HEK293 (cell line): ENCODE measurements around the gene CTDSPL2.

ENCODE experiments used
- BCL11B ChIP-seq: fragments of 450-650 bp; formaldehyde crosslinking; IDR thresholded peaks from 2 replicates; pipeline ENCODE4 v1.5.1; 2016; ENCODE audit warnings: low read depth, missing biosample characterization, missing genetic modification characterization
- BCL6B ChIP-seq: fragments of 450-650 bp; formaldehyde crosslinking; IDR thresholded peaks from 2 replicates; pipeline ENCODE4 v1.5.1; 2017; ENCODE audit warnings: missing biosample characterization, missing genetic modification characterization
- CTCF ChIP-seq: fragments of 450-650 bp; formaldehyde crosslinking; IDR thresholded peaks from 2 replicates; pipeline ENCODE4 v1.5.1; 2016; ENCODE audit warnings: missing biosample characterization, missing genetic modification characterization
- KLF8 ChIP-seq: fragments of 450-650 bp; formaldehyde crosslinking; IDR thresholded peaks from 2 replicates; pipeline ENCODE4 v1.5.1; 2016; ENCODE audit warnings: missing biosample characterization, missing genetic modification characterization
- MEIS1 ChIP-seq: sonication (generic); formaldehyde crosslinking; IDR thresholded peaks from 2 replicates; pipeline ENCODE4 v1.8.1; 2022; ENCODE audit warnings: missing genetic modification reagents, mild to moderate bottlenecking, borderline replicate concordance
- PBX3 ChIP-seq: sonication (generic); formaldehyde crosslinking; IDR thresholded peaks from 2 replicates; pipeline ENCODE4 v1.8.1; 2022; ENCODE audit warnings: mild to moderate bottlenecking, moderate library complexity, missing genetic modification reagents
- PRDM4 ChIP-seq: fragments of 450-650 bp; formaldehyde crosslinking; IDR thresholded peaks from 2 replicates; pipeline ENCODE4 v1.5.1; 2017; ENCODE audit warnings: missing biosample characterization, missing genetic modification characterization
- WT1 ChIP-seq: fragments of 450-650 bp; formaldehyde crosslinking; IDR thresholded peaks from 2 replicates; pipeline ENCODE4 v1.5.1; 2016; ENCODE audit warnings: missing biosample characterization, missing genetic modification characterization
- ZBTB48 ChIP-seq: fragments of 450-650 bp; formaldehyde crosslinking; IDR thresholded peaks from 2 replicates; pipeline ENCODE4 v1.5.1; 2016; ENCODE audit warnings: missing biosample characterization, missing genetic modification characterization
- ZNF155 ChIP-seq: fragments of 450-650 bp; formaldehyde crosslinking; IDR thresholded peaks from 2 replicates; pipeline ENCODE4 v1.5.1; 2016; ENCODE audit warnings: missing biosample characterization, missing genetic modification characterization
- ZNF169 ChIP-seq: fragments of 450-650 bp; formaldehyde crosslinking; IDR thresholded peaks from 2 replicates; pipeline ENCODE4 v1.5.1; 2016; ENCODE audit warnings: missing biosample characterization, missing genetic modification characterization
- ZNF19 ChIP-seq: fragments of 450-650 bp; formaldehyde crosslinking; IDR thresholded peaks from 2 replicates; pipeline ENCODE4; 2016; ENCODE audit warnings: missing biosample characterization, missing genetic modification characterization, low read depth
- ZNF266 ChIP-seq: fragments of 450-650 bp; formaldehyde crosslinking; IDR thresholded peaks from 2 replicates; pipeline ENCODE4 v1.5.1; 2016; ENCODE audit warnings: missing biosample characterization, missing genetic modification characterization, low read depth
- ZNF274 ChIP-seq, 2 experiments: fragments of 200-500 bp in 1 of 2; fragments of 450-650 bp in 1 of 2; sonication (Bioruptor generic) in 1 of 2; formaldehyde crosslinking in 1 of 2; IDR thresholded peaks; 2 replicates each; pipeline versions ENCODE4 v1.5.1 to v1.6.1; 2014 to 2016; ENCODE audit warnings: borderline replicate concordance in 1 of 2, inconsistent platforms in 1 of 2, low read length in 1 of 2, missing biosample characterization in 1 of 2, missing genetic modification characterization in 1 of 2
- ZNF280D ChIP-seq: fragments of 450-650 bp; formaldehyde crosslinking; IDR thresholded peaks from 2 replicates; pipeline ENCODE4 v1.5.1; 2016; ENCODE audit warnings: missing biosample characterization, missing genetic modification characterization
- ZNF324 ChIP-seq: fragments of 450-650 bp; formaldehyde crosslinking; IDR thresholded peaks from 2 replicates; pipeline ENCODE4 v1.5.1; 2016; ENCODE audit warnings: missing biosample characterization, missing genetic modification characterization
- ZNF341 ChIP-seq: fragments of 450-650 bp; formaldehyde crosslinking; IDR thresholded peaks from 2 replicates; pipeline ENCODE4; 2016; ENCODE audit warnings: low read depth, missing biosample characterization, missing genetic modification characterization
- ZNF366 ChIP-seq: fragments of 450-650 bp; formaldehyde crosslinking; conservative IDR thresholded peaks from 2 replicates; pipeline ENCODE4 v1.5.1; 2016; ENCODE audit warnings: missing biosample characterization, missing genetic modification characterization
- ZNF391 ChIP-seq: fragments of 450-650 bp; formaldehyde crosslinking; IDR thresholded peaks from 2 replicates; pipeline ENCODE4 v1.5.1; 2016; ENCODE audit warnings: low read depth, missing biosample characterization, missing genetic modification characterization, borderline replicate concordance
- ZNF398 ChIP-seq: fragments of 450-650 bp; formaldehyde crosslinking; IDR thresholded peaks from 2 replicates; pipeline ENCODE4 v1.5.1; 2017; ENCODE audit warnings: missing biosample characterization, missing genetic modification characterization
- ZNF521 ChIP-seq: fragments of 450-650 bp; formaldehyde crosslinking; IDR thresholded peaks from 2 replicates; pipeline ENCODE4 v1.5.1; 2017; ENCODE audit warnings: missing biosample characterization, mild to moderate bottlenecking, missing genetic modification characterization
- ZNF548 ChIP-seq: fragments of 450-650 bp; formaldehyde crosslinking; IDR thresholded peaks from 2 replicates; pipeline ENCODE4 v1.5.1; 2016; ENCODE audit warnings: missing biosample characterization, missing genetic modification characterization
- ZNF621 ChIP-seq: fragments of 450-650 bp; formaldehyde crosslinking; IDR thresholded peaks from 2 replicates; pipeline ENCODE4 v1.5.1; 2017; ENCODE audit warnings: missing biosample characterization, missing genetic modification characterization
- ZNF792 ChIP-seq: fragments of 450-650 bp; formaldehyde crosslinking; IDR thresholded peaks from 2 replicates; pipeline ENCODE4 v1.5.1; 2016; ENCODE audit warnings: missing biosample characterization, missing genetic modification characterization
- ZSCAN18 ChIP-seq: fragments of 450-650 bp; formaldehyde crosslinking; IDR thresholded peaks from 2 replicates; pipeline ENCODE4 v1.5.1; 2016; ENCODE audit warnings: missing biosample characterization, missing genetic modification characterization

The CTDSPL2 gene

GRCh38 chr15:44426975-44427755 is at the start of gene CTDSPL2 (continued):
- TF ChIP-seq KLF8 (tag by site-specific recombination) (peak; percentile 71), ZNF366 (peak; percentile 48), ZNF169 (tag by site-specific recombination) (no peak), MEIS1 (CRISPR knock-in tag) (no peak), ZNF155 (tag by site-specific recombination) (no peak), ZNF398 (peak; percentile 47), PBX3 (CRISPR knock-in tag) (peak; percentile 64; the same call in 1 of the 2 replicates), PRDM4 (peak; percentile 66), WT1 (tag by site-specific recombination) (peak; percentile 70), ZNF548 (tag by site-specific recombination) (no peak), ZBTB48 (tag by site-specific recombination) (peak; percentile 81; the same call in 1 of the 2 replicates), ZNF391 (peak; percentile 59; the same call in 1 of the 2 replicates), ZNF521 (tag by site-specific recombination) (no peak), ZNF621 (tag by site-specific recombination) (no peak), ZNF266 (tag by site-specific recombination) (no peak), ZNF280D (tag by site-specific recombination) (no peak), ZNF792 (tag by site-specific recombination) (no peak), ZNF274 (IDR thresholded peaks at IDR 0.05; ENCODE audit: low read length) (no peak), ZNF274 (tag by site-specific recombination; IDR thresholded peaks at IDR 0.05; ENCODE audit: borderline replicate concordance) (no peak), ZNF19 (tag by site-specific recombination) (no peak), BCL11B (tag by site-specific recombination) (no peak), ZSCAN18 (tag by site-specific recombination) (no peak), ZNF324 (tag by site-specific recombination) (0 out of 2 replicates have a peak, but pooled peaks have one; percentile 8), BCL6B (no peak), CTCF (tag by site-specific recombination) (peak; percentile 93), ZNF341 (tag by site-specific recombination) (peak; percentile 93)
